ENCODE measurements around the gene ATF7. TPM values are rescaled to one million over a fixed set of nuclear protein-coding genes. Genes with fewer than 3 reads are reported as not detected.

ATF7 gene
- total RNA-seq, 4 donors from 2014 or later, result 14.2 to 29.7 (median 26.8) TPM

DNA sequence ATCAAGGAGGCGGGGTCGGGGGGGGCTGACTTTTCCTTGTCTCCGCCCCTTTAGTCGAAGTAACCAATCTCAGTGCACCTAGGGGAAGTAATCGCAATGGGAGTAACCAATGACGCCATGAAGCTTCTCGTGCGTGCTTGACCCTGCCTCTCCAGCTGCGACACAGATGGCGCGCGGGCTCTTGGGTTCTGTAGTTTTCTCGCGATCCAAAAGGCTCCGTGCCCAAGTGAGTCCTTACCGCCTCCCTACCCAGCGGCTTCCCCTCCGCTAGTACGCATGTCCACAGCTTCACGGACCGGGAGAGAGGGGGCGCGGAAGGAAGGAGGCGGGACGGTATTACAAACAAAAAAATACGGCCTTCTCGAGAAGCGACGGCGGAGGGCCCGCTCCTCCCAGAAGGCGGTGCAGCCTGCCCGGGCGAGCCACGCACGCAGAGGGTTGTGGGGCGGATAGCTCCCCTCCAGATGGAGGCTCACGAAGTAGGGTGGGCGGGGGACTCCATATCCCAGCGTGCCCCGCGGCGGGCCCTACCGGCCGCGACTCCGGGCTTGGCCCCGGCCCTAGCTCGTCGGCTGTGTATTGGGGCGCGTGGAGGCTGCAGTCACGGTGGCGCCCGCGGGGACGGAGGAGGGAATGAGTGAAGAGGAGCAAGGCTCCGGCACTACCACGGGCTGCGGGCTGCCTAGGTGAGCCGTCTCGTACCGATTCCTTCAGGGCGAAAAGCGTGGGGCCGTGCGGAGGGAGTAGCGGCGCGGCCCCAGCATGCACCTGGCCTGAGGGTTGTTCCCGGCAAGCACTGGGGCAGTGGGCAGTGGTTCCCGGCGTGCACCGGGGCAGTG, 125.2 kb downstream of the ATF7 start, which contains the start of gene TARBP2:
Gene TARBP2, plus strand, starts transcription at position 508 of the 839 bp plus-strand sequence. Its CDS starts 126 bp downstream, at position 634.
- Histone ChIP-seq H3K27ac (peak within 1 kb of the TSS; percentile 90 to 99 (median 98)), H3K9me3 (no peaks in the 10 kb centered on the region), H3K4me3 (peak within 1 kb of the TSS; percentile 53 to 78 (median 64)), H3K27me3 (no peaks in the 10 kb centered on the region), H3K4me1 (peaks cover 13 to 45% (median 31%) of the 10 kb centered on the region in 4 donors), H3K36me3 (no peaks in the 10 kb centered on the region)
- TF ChIP-seq POLR2AphosphoS5 (IDR thresholded peaks at IDR 0.05) (peak; percentile 38 to 69 (median 55)), EP300 (IDR thresholded peaks at IDR 0.05; ENCODE audit: low read depth) (no peak), POLR2A (IDR thresholded peaks at IDR 0.05) (peak; percentile 63)
- TF ChIP-seq, protein P1, sequence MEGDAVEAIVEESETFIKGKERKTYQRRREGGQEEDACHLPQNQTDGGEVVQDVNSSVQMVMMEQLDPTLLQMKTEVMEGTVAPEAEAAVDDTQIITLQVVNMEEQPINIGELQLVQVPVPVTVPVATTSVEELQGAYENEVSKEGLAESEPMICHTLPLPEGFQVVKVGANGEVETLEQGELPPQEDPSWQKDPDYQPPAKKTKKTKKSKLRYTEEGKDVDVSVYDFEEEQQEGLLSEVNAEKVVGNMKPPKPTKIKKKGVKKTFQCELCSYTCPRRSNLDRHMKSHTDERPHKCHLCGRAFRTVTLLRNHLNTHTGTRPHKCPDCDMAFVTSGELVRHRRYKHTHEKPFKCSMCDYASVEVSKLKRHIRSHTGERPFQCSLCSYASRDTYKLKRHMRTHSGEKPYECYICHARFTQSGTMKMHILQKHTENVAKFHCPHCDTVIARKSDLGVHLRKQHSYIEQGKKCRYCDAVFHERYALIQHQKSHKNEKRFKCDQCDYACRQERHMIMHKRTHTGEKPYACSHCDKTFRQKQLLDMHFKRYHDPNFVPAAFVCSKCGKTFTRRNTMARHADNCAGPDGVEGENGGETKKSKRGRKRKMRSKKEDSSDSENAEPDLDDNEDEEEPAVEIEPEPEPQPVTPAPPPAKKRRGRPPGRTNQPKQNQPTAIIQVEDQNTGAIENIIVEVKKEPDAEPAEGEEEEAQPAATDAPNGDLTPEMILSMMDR (IDR thresholded peaks at IDR 0.05), result peak in 1 of 5 experiments; percentile 33
- peak; percentile 99 for DNase-seq
- WGBS, 2 donors (ENCODE audit: low coverage in 1 of 2), result 1% methylated on average over 72 of the region's 74 CpGs; no CpG with 5 or more reads in 1 of the 2 donors
- intact Hi-C loops (cut with DNase I; ENCODE audit: low total_unique reads) (loop anchor here (2.0 to 10.0 kb wide), 2 partner anchors 50 to 156 kb away; no protein-coding TSS in a partner anchor), in situ Hi-C loops (cut with MboI; ENCODE audit: low pct_ligation_motif_present in 1 of 4, low pct_unique_long_range_greater_than_20kb in 1 of 4, low sequenced_read_pairs in 3 of 4) (loop anchor here in 1 of 4 donors (10.0 kb wide), 1 partner anchor 156 kb away; no protein-coding TSS in a partner anchor)

DNA sequence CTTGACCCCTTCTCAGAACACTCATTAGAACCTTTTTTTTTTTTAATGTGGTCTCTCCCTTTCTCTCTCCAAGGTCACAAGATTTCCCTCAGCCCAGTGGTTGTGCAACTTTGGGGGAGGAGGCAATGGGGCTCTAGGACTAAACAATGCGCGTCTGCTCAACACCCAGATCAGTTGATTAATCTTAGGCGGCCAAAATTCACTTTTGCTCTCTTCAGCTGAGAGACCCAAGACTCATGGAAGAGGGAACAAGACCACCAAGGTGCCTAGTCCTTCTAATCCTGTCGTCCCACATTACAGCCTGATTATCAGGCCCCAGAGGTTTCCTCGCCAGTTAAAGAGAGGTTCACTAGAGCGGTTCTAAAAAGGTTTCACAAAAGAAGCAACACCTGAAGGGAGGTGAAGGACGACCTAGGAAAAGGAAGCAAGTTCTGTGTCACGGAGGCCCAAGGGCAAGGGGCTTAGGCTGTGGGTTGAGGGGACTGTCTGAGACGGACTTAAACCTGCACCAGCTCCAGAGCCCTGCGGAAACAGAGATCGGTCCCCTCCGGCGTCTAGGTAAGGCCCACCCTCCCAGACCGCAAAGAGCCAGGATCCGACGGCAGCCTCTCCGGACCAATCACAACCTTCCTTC, 125.9 kb downstream of the ATF7 start:
- WGBS, 2 donors (ENCODE audit: low coverage in 1 of 2), result 0 to 3% methylated on average over 2 to 17 of the region's 17 CpGs
- Histone ChIP-seq H3K27ac (peak overlapping the region; percentile 90 to 99 (median 98)), H3K9me3 (no peaks in the 10 kb centered on the region), H3K36me3 (no peaks in the 10 kb centered on the region), H3K27me3 (no peaks in the 10 kb centered on the region), H3K4me3 (peak overlapping the region; percentile 39 to 67 (median 58)), H3K4me1 (peaks cover 13 to 50% (median 35%) of the 10 kb centered on the region in 4 donors)
- TF ChIP-seq POLR2AphosphoS5 (IDR thresholded peaks at IDR 0.05) (peak; percentile 97 to 98 (median 97)), POLR2A (IDR thresholded peaks at IDR 0.05) (peak; percentile 98), EP300 (IDR thresholded peaks at IDR 0.05; ENCODE audit: low read depth) (no peak)
- TF ChIP-seq, protein P1 (IDR thresholded peaks at IDR 0.05), result no peak
- in situ Hi-C loops (cut with MboI; ENCODE audit: low pct_ligation_motif_present in 1 of 4, low pct_unique_long_range_greater_than_20kb in 1 of 4, low sequenced_read_pairs in 3 of 4), result loop anchor here in 1 of 4 donors (10.0 kb wide), 1 partner anchor 155 kb away; no protein-coding TSS in a partner anchor
- DNase-seq, result peak; percentile 66
- intact Hi-C loops (cut with DNase I; ENCODE audit: low total_unique reads), result loop anchor here (2.0 to 10.0 kb wide), 2 partner anchors 49 to 155 kb away; no protein-coding TSS in a partner anchor

DNA sequence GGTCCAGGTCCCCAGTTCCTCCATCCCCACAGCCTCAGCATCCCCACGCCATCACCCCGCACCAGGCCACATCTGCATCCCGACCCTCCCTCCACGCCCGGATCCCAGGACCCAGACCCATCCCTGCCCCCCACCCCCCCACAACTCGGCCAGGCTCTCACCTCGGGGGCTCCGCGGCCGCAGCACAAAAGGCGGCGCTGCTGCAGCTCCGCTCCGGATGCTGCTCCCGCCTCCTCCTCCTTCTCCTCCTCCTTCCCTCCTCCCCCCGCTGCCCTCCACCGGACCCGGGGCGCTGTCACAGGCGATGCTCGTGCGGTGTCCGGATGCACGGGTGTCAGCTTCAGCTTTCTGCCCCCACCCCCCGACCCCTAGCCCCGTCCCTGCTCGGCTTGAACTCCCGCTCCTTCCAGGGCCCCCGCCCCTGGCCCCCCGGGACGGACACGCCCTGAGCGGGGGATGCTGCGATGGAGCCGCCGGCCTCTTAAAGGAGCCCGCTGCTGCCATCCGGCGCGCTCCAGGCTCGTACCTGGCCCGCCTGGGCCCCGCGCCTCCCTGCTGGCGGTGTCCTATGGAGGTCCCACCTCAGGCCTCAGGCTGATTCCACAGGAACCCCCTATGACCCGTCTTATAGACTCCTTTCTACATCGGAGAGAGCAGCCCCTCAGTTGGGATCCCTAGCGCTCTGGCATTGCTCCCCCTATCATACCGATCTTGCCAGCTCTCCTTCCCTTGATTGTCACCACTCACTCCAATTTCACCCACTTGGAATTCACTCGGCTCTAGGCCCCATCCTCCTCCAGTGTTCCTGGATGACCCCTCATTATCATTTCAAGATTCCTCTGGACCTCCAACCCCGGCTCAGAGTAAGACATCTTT, 126.7 kb downstream of the ATF7 start, which contains the start of gene MAP3K12:
Gene MAP3K12, minus strand, starts transcription at position 193 of the 876 bp plus-strand sequence. CDS start 12,067 bp downstream, outside the sequence.
- peak; percentile 68 for DNase-seq
- intact Hi-C loops (cut with DNase I; ENCODE audit: low total_unique reads) (loop anchor here (2.0 to 10.0 kb wide), 2 partner anchors 49 to 155 kb away; no protein-coding TSS in a partner anchor), in situ Hi-C loops (cut with MboI; ENCODE audit: low pct_ligation_motif_present in 1 of 4, low pct_unique_long_range_greater_than_20kb in 1 of 4, low sequenced_read_pairs in 3 of 4) (loop anchor here in 1 of 4 donors (10.0 kb wide), 1 partner anchor 155 kb away; no protein-coding TSS in a partner anchor)
- 2 to 8% methylated on average over 4 to 45 of the region's 51 CpGs for WGBS, 2 donors (ENCODE audit: low coverage in 1 of 2)
- no peaks in the 10 kb centered on the region for H3K9me3 ChIP-seq
- no peaks in the 10 kb centered on the region for H3K27me3 ChIP-seq
- peak within 1 kb of the TSS; percentile 39 to 67 (median 58) for H3K4me3 ChIP-seq
- no peaks in the 10 kb centered on the region for H3K36me3 ChIP-seq
- TF ChIP-seq POLR2A (IDR thresholded peaks at IDR 0.05) (no peak), POLR2AphosphoS5 (IDR thresholded peaks at IDR 0.05) (peak in 1 of 3 donors; percentile 34)
- H3K27ac ChIP-seq, result peak within 1 kb of the TSS; percentile 90 to 99 (median 98)
- peaks cover 13 to 50% (median 35%) of the 10 kb centered on the region in 4 donors for H3K4me1 ChIP-seq

DNA sequence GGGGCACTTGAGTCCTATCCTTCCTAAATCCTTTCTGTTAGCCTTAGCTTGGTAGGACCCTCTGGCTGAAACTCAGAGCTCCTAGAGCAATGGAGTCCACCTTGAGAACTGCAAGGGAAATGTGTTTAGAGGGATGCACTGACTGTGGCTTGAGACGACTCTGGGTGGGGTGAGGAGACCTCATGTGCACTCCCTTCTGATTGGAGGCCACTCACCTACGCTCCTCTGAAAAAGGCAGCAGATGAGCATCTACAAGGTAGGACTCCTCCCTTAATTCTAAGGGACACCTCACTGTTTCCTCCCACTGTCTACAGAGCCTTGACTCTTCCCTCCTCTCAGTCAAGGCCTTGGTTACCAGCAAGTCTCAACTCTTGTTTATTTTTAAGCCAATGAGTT, 127.9 kb downstream of the ATF7 start:
- Histone ChIP-seq H3K36me3 (no peaks in the 10 kb centered on the region), H3K27me3 (no peaks in the 10 kb centered on the region), H3K4me1 (peaks cover 21 to 60% (median 42%) of the 10 kb centered on the region in 4 donors), H3K9me3 (no peaks in the 10 kb centered on the region), H3K4me3 (no peak overlapping the region), H3K27ac (peak overlapping the region; percentile 61 to 99 (median 94))
- TF ChIP-seq, protein P1 (IDR thresholded peaks at IDR 0.05), result no peak
- TF ChIP-seq EP300 (IDR thresholded peaks at IDR 0.05; ENCODE audit: low read depth) (no peak), POLR2AphosphoS5 (IDR thresholded peaks at IDR 0.05) (no peak), POLR2A (IDR thresholded peaks at IDR 0.05) (no peak)
- intact Hi-C loops (cut with DNase I; ENCODE audit: low total_unique reads), result no loop called here
- no peak for DNase-seq
- in situ Hi-C loops (cut with MboI; ENCODE audit: low pct_ligation_motif_present in 1 of 4, low pct_unique_long_range_greater_than_20kb in 1 of 4, low sequenced_read_pairs in 3 of 4), result no loop called here
- 75% methylated on average over 2 of the region's 2 CpGs; no CpG with 5 or more reads in 1 of the 2 donors for WGBS, 2 donors (ENCODE audit: low coverage in 1 of 2)
